ENCODE data around the gene PRCD.
A peak's percentile ranks its signal among the peaks of the same experiment; 100 is the strongest.

PRCD gene, protein sequence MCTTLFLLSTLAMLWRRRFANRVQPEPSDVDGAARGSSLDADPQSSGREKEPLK

DNA sequence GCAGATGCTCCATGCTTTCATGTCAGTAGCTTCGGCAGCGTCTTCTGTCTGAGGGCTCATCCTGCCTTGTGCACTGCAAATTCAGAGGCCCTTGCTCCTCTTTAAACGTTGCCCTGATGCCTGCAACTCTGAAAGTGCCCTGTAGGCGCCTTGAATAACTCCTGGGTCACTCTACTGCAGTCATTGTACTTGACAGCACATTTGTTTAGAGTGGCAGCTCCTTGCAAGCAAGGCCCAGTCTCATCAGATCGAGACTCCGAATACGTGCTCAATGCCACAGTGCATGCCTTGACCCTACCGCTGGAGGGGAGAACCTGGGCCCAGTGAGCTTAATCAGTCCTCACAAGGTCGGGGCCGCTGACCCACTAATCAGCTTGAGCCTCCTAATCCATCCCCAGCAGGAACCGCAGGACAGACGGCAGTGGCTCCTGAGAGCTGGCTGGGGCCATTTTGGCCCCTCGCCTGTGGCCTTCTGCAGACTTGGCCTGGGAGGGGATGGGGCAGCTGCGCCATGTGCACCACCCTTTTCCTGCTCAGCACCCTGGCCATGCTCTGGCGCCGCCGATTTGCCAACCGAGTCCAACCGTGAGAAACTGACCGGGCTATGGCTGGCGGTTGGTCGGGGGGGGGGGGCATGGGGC lies at the start of gene PRCD:
TSS of gene PRCD (plus strand) at position 414 of the 641 bp plus-strand sequence. CDS start at position 512, 98 bp downstream.
- DNase-seq, result no peak

GRCh38 chr17:76490112-76490710 lies 49.6 kb upstream of the PRCD start:
- no peak for DNase-seq

GRCh38 chr17:76491271-76492122 lies 48.3 kb upstream of the PRCD start:
- DNase-seq, result no peak

DNA sequence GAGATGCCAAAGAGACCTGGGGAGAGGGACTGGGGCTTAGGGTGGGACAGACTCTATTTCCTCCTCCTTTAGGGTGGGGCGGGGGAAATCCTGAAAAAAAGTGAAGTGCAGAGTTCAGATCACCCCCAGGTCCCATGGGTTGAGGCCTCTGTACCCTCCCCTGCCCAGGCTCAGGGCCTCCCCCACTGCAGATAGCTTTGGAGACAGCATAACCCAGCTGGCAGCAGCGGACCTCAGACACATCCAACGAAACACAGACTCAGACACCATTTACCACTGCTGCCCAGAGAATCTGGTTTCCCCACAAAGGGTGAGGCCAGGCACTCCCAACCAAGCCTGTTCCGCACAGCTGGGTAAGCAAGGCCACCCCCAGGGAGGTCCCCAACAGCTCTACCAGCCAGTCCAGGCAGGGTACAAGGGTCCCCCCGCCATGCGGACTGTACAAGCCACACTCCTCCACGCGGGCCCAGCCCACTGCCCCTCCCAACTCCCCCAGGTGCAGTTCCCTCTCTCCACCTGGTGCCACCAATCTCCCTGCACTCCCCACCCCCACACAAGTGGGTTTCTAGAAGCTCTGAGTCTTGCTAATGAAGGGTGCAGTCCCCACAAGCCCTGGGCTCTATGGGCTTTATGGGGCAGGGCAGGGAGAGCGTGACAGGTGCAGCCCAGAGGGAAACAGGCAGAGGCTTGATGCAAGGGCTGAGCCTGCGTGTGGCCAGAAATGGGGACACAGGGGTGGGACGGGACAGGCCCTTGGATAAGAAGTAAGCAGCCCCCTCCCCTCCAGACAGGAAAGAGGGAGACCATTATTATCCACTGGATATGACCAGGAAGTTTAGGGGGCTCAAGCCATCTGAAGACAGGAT lies 47.5 kb upstream of the PRCD start:
- no peak for DNase-seq

- DNase-seq, result no peak
Measured at GRCh38 chr17:76492989-76493501, 46.8 kb upstream of the PRCD start.

- no peak for DNase-seq
Measured at GRCh38 chr17:76493505-76494167, 46.2 kb upstream of the PRCD start.

DNA sequence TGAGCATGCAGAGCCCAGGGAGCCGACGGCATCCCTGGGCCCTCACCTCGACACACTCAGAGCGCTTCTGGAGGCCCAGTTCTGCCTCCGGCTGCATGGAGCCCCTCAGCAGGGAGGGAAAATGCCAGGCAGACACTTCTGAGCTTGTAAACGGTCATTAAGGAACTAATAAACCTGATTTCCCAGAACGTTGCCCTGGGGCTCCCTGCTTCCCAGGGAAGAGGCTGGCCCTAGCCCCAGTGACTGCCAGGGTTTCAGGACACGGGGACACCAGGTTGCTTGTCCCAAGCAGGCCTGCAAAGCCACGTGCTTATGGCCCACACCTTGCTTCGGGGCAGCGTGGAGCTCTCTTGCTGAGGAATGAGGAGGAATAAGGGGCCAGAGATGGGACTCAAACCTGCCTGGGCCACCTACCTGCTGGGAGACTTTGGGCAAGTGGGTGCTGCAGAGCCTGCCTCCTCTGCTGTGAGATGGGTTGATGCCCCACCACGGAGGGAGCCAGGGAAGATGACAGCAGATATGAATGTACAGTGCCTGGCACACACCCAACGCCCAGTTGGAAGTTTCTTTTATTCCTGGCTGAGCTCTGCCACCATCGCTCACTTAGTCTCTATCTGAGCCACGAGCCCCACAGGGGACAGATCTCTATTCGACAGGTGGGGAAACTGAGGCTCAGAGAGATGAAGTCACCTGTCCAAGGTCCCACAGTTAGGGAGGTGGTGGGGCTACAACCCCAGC lies 44.0 kb upstream of the PRCD start:
- no peak for DNase-seq

DNA sequence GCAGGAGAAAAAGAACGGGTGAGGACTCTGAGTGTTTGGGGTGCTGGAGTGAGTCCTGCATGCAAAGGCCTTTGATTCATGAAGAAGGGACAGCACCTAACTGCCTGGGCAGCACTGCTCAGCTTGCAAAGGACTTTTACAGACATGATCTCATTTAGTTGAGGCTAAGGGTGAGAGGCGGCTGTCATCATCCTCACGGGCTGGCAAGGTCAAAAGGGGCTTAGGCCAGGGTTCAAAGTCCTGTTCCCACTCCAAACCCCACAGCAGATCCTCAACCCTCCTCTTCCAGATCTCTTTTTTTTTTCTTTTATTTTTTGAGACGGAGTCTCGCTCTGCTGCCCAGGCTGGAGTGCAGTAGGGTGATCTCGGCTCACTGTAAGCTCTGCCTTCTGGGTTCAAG lies 43.4 kb upstream of the PRCD start:
- no peak for DNase-seq

DNA sequence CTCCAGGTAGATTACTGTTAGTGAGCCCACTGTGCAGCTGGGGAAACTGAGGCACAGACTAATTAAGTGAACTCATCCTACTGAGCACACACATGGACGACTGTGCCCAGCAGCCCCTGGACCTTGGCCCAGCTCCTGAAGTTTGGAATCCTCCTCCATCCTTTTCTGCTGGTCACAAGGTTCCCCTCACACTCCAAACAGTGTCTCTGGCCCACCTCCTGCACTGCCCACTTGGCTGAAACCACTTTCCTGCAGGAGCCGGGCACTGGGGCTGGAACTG lies 42.2 kb upstream of the PRCD start:
- DNase-seq, result no peak

- peak; percentile 99 to 100 for DNase-seq
Measured at GRCh38 chr17:76497979-76498875, 41.6 kb upstream of the PRCD start.

DNA sequence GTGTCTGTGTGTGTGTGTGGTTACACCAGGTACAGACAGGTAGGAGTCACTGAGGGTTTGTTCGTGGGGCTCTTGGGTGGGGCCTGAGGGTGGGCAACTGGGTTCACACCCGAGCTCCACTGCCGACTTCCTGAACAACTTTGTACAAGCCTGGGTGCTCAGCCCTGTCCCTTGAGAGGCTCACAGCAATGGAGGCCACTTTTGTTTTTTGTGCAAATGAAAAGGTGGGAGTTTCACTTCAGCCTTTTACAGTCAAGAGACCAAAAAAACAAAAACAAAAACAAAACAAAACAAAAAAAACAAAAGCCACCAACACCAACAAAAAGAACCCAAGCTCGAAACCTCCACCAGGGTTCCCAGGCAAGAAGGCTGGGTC lies 41.0 kb upstream of the PRCD start:
- DNase-seq, result no peak

DNA sequence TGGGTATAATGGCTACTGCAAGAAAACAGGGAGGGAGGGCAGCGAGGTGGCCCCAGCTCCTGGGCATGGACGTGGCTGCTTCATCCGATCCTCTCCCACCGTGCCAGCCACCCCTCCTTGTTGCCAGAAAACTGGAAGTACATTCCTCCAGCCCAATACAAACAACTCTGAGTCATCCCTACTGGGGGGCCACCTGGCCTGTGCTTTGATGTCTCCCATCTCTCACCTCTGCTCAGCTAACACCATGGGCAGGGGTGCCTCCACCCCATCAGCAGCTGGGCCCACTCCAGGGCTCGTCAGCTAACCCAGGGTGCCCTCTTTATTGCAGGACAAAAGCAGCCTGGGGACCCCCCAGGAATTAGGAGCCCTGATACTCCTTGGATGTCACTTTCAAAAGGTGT lies 40.6 kb upstream of the PRCD start:
- DNase-seq, result no peak

DNA sequence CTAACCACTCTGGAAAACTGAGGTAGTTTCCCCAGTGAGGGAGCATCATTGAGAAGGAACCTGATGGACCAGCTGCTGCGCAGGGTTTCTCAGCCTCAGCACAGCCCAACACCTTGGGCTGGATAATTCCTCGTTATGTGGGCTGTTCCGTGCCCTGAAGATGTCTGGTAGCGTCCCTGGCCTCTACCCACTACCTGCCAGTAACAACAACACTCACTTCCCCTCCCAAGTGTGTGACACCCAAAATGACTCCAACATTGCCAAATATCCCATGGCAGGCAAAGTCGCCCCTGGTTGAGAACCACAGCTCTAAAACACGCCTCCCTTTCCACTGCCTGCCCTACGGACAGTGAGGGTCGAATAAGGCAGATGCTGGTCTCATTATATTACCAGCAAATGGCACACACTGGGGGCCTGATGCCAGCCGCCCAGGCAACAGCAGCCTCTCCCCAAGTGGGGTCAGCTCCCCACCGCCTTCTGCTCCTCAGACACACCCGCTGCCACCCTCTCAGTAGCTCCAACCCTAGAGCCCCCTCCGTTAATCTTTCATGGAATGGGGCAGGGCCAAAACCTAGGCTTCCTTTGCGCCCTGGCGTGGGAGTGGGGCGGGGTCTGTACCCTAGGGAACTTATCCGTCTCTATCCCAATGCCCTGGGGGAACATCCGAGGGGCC lies 39.6 kb upstream of the PRCD start:
- peak; percentile 81 to 83 for DNase-seq

GRCh38 chr17:76500747-76501017 lies 39.2 kb upstream of the PRCD start:
- no peak for DNase-seq

DNA sequence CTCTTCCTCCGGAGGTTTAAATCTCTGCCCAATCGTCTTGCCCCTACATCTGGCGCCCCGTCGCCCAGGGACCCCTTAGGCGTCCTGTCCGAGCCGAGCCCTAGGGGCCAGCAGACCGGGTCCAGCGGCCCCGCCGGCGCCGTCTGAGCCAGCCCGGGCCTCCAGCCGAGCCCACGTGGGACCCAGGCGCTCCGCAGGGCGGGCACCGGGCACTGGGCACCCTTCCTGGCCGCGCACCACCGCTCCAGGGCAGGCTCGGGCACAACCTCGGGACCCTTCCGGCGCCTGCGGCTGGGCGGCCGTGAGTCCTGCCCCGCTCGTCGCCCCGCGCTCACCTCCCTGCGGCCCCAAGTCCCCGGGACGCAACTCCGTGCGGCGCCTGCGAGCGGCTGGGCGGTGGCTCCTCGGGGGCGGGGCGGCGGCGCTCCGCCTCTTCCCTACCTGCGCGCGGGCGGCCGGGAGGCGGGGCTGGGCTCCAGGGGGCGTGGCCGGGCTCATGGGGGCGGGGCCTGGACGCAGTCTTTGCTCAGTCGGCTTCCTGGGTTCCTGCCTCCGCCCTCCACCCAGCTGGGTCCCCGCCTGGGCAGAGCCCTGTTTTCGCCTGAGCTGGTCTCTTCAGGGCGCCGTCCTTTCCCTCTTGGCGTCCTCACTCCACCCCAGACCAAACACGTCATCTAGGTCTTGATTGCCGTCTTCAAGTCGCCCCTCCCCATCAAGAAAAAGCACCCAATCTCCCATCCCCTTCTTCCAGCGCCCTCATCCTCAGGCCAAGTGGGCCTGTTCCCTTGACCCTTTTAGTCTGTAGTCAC lies 38.6 kb upstream of the PRCD start, which contains the start of gene RHBDF2:
TSS of gene RHBDF2 (minus strand) at position 406 of the 809 bp plus-strand sequence. CDS start 19,899 bp downstream, outside the sequence.
- DNase-seq, result peak; percentile 70 to 82

GRCh38 chr17:76501827-76502307 lies 38.0 kb upstream of the PRCD start:
- DNase-seq, result no peak

GRCh38 chr17:76502341-76503211 lies 37.3 kb upstream of the PRCD start:
- DNase-seq, result no peak

- no peak for DNase-seq
Measured at GRCh38 chr17:76504117-76504516, 35.7 kb upstream of the PRCD start.

All from NCI-H524 (cell line).